ENCODE data around the gene TMEM236. TPM values are rescaled to one million over a fixed set of nuclear protein-coding genes. Genes with fewer than 3 reads are reported as not detected.

The TMEM236 gene
- total RNA-seq, 1 experiment from 2014 or later = 0.07 TPM

- Histone ChIP-seq H3K9me3 (ENCODE audit: control insufficient read depth in 1 of 2, insufficient read depth in 1 of 2, low read depth in 1 of 2, low read length in 2 of 2) (no peaks in the 10 kb centered on the region), H2AFZ (ENCODE audit: low read depth, low read length, poor library complexity, severe bottlenecking) (no peak overlapping the region), H3K79me2 (ENCODE audit: insufficient read depth, low read length) (no peaks in the 10 kb centered on the region), H3K9me2 (ENCODE audit: insufficient read depth) (no peaks in the 10 kb centered on the region), H3K9ac (ENCODE audit: low read length) (no peak overlapping the region), H4K20me1 (ENCODE audit: insufficient read depth) (no peaks in the 10 kb centered on the region), H3K27me3 (ENCODE audit: insufficient read depth, low read length) (no peaks in the 10 kb centered on the region), H3K27ac (ENCODE audit: low read depth, low read length) (no peak overlapping the region), H3K36me3 (ENCODE audit: control insufficient read depth in 1 of 2, insufficient read depth in 2 of 2, low read length in 2 of 2) (no peaks in the 10 kb centered on the region), H3K4me1 (ENCODE audit: control insufficient read depth in 1 of 2, insufficient read depth in 2 of 2, low read length in 2 of 2) (no peaks in the 10 kb centered on the region), H3K4me3 (replicated peaks in 1 of 2; ENCODE audit: low read depth in 1 of 2, low read length in 2 of 2) (no peak overlapping the region), H3K4me2 (ENCODE audit: low read length) (no peak overlapping the region)
- RAD21 ChIA-PET (ENCODE audit: low non-redundant PET in 1 of 2, low total read pairs in 2 of 2, uncharacterized antibody in 2 of 2, unreplicated experiment in 2 of 2) = no interaction called here
- no TSS peak for BruUV-seq (replicated peaks)
- CTCF ChIA-PET = no interaction called here
- DNase-seq (ENCODE audit: low read depth, low spot score) (no peak), ATAC-seq (no peak)
- TF ChIP-seq, protein P1, sequence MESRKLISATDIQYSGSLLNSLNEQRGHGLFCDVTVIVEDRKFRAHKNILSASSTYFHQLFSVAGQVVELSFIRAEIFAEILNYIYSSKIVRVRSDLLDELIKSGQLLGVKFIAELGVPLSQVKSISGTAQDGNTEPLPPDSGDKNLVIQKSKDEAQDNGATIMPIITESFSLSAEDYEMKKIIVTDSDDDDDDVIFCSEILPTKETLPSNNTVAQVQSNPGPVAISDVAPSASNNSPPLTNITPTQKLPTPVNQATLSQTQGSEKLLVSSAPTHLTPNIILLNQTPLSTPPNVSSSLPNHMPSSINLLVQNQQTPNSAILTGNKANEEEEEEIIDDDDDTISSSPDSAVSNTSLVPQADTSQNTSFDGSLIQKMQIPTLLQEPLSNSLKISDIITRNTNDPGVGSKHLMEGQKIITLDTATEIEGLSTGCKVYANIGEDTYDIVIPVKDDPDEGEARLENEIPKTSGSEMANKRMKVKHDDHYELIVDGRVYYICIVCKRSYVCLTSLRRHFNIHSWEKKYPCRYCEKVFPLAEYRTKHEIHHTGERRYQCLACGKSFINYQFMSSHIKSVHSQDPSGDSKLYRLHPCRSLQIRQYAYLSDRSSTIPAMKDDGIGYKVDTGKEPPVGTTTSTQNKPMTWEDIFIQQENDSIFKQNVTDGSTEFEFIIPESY (IDR thresholded peaks at IDR 0.05; ENCODE audit: extremely low read depth, insufficient replicate concordance, low read length) = no peak
- no peak for TF ChIP-seq ATF3 (IDR thresholded peaks at IDR 0.05)
- no peak for TF ChIP-seq EZH2phosphoT487 (IDR thresholded peaks at IDR 0.05; ENCODE audit: borderline replicate concordance)
- TF ChIP-seq RAD21 (IDR thresholded peaks at IDR 0.05; ENCODE audit: low read depth) = no peak
- TF ChIP-seq FOSL1 (IDR thresholded peaks at IDR 0.05; ENCODE audit: low read depth) = no peak
- no peak for TF ChIP-seq POLR2A (IDR thresholded peaks at IDR 0.05; ENCODE audit: borderline replicate concordance, extremely low read depth, insufficient read depth, insufficient read length)
- no peak for TF ChIP-seq EGR1 (IDR thresholded peaks at IDR 0.05; ENCODE audit: low read depth)
- TF ChIP-seq SRF (IDR thresholded peaks at IDR 0.05; ENCODE audit: low read depth) = no peak
- TF ChIP-seq JUND (IDR thresholded peaks at IDR 0.05) = no peak
- no peak for TF ChIP-seq ZFX (IDR thresholded peaks at IDR 0.05)
- no peak for TF ChIP-seq POLR2AphosphoS5 (IDR thresholded peaks at IDR 0.05; ENCODE audit: low read depth, low read length)
- no peak for TF ChIP-seq TCF7L2 (IDR thresholded peaks at IDR 0.05; ENCODE audit: borderline replicate concordance, extremely low read depth, insufficient read depth, insufficient read length)
- TF ChIP-seq, protein P2, sequence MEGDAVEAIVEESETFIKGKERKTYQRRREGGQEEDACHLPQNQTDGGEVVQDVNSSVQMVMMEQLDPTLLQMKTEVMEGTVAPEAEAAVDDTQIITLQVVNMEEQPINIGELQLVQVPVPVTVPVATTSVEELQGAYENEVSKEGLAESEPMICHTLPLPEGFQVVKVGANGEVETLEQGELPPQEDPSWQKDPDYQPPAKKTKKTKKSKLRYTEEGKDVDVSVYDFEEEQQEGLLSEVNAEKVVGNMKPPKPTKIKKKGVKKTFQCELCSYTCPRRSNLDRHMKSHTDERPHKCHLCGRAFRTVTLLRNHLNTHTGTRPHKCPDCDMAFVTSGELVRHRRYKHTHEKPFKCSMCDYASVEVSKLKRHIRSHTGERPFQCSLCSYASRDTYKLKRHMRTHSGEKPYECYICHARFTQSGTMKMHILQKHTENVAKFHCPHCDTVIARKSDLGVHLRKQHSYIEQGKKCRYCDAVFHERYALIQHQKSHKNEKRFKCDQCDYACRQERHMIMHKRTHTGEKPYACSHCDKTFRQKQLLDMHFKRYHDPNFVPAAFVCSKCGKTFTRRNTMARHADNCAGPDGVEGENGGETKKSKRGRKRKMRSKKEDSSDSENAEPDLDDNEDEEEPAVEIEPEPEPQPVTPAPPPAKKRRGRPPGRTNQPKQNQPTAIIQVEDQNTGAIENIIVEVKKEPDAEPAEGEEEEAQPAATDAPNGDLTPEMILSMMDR (IDR thresholded peaks at IDR 0.05 in 2 of 3, conservative IDR thresholded peaks at IDR 0.05 in 1 of 3; ENCODE audit: borderline replicate concordance in 1 of 3, insufficient read depth in 1 of 3, low read depth in 2 of 3, low read length in 2 of 3) = no peak
- TF ChIP-seq SP1 (IDR thresholded peaks at IDR 0.05; ENCODE audit: low read depth) = no peak
- TF ChIP-seq ELF1 (IDR thresholded peaks at IDR 0.05; ENCODE audit: borderline replicate concordance, low read depth) = no peak
- no peak for TF ChIP-seq ZNF274 (IDR thresholded peaks at IDR 0.05; ENCODE audit: low read depth, low read length)
- no peak for TF ChIP-seq CEBPB (IDR thresholded peaks at IDR 0.05; ENCODE audit: low read depth)
- intact Hi-C loops (cut with micrococcal nuclease) = loop anchor here (5.0 kb wide), 1 partner anchor 60 kb away; no protein-coding TSS in a partner anchor
- POLR2A ChIA-PET = no interaction called here
Observed at GRCh38 chr10:17817316-17817715, 65.3 kb downstream of the TMEM236 start.

Data from HCT116 (cell line).